Sciatic nerve (tissue), 2 donors: ENCODE measurements around the gene PDE3B. TPM values are rescaled to one million over a fixed set of nuclear protein-coding genes. Genes with fewer than 3 reads are reported as not detected.
"Not testable (repeated sequence)": the region's sequence is repeated elsewhere in the genome, so short reads cannot be mapped to it uniquely, and the experiment has no call there.

Source experiments
- ATAC-seq: fragments of 200-7000 bp; cut with Tn5 transposase; one replicate; pipeline ENCODE4 v1.9.1; 2020; ENCODE audit warnings: mild to moderate bottlenecking, moderate library complexity
- DNase-seq: peaks from one replicate; pipeline ENCODE4 v3.0.0-alpha.2; 2020; ENCODE audit warnings: low spot score
- intact Hi-C: fragments of 100-400 bp; cut with DNase I; formaldehyde crosslinking; loops from one replicate; pipeline ENCODE4 v1.14.2; 2022
- total RNA-seq: library from RNA; stranded (reverse); fragmentation: NEBNext Ultra II Directional; extraction: Animal tissue kit (Norgen Biotek cat#: 25700); gene quantifications from one replicate; pipeline ENCODE4 v1.2.1, GENCODE V29; 2021
- donor health status: DM: no; HTN: no; CAD: no.
- donor health status: DM: no; HTN: no; CAD: no.

PDE3B gene
- total RNA-seq, 1 donor from 2014 or later: 7.8 TPM

DNA sequence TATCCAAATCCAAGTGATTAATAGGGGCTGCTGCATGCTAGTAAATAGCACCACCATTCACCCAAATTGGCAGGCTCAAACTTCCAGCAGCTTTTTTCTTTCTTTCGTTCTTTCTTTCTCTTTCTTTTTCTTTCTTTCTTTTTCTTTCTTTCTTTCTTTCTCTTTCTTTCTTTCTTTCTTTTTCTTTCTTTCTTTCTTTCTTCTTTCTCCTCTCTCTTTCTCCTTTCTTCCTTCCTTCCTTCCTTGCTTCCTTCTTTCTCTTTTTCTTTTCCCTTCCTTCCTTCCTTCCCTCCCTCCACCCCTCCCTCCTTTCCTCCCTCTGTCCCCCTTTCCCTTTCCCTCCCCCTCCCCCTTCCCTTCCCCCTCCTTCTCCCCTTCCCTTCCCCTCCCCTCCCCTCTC, 81.5 kb downstream of the PDE3B start:
- ATAC-seq: no peak
- intact Hi-C loops: no loop called here
- no peak for DNase-seq

DNA sequence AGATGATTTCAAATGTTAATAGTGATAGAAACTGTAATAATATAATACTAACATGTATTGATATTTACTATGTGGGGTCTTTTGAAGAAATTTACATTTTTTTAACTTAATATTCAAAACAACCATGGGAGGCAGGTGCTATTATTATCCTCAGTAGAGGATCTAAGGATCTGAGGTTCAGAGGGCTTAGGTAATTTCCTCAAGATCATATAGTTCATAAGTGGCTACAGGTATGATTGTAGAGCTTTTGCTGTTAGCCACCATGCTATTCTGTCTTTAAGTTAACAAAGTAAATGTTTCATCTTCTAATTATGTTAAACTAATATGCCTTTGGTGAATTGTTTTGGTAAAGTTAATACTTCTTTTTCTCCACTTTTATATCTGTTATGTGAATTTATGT, 83.6 kb downstream of the PDE3B start:
- intact Hi-C loops: no loop called here
- DNase-seq (no peak), ATAC-seq (no peak)

DNA sequence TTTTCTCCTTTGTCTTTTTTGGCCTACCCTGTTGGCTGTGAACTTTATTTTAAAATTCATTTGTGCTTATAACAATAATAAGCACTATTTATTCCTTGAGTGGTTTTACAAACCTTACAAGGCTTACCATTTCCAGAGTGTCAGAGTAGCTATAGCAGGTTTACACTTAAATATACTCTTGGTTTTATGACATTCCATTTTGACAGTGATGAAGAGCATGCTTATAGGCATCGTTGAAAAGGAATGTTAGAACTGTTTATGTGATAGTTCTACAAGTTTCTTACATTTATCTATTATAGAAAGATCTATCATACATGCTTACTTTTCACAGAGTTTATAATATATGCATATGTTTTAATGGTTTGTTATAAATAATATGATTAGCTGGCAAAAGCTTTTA, 84.1 kb downstream of the PDE3B start:
- no peak for ATAC-seq

DNA sequence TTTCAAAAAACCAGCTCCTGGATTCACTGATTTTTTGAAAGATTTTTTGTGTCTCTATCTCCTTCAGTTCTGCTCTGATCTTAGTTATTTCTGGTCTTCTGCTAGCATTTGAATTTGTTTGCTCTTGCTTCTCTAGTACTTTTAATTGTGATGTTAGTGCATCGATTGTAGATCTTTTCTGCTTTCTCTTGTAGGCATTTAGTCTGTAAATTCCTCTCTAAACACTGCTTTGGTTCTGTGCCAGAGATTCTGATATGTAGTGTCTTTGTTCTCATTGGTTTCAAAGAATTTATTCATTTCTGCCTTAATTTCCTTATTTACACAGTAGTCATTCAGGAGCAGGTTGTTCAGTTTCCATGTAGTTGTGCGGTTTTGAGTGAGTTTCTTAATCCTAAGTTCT, 96.9 kb downstream of the PDE3B start:
- ATAC-seq, DNase-seq, intact Hi-C loops: not testable (repeated sequence)

More for the DNA sequence above, 84.1 kb downstream of the PDE3B start:
- intact Hi-C loops: no loop called here
- no peak for DNase-seq

DNA sequence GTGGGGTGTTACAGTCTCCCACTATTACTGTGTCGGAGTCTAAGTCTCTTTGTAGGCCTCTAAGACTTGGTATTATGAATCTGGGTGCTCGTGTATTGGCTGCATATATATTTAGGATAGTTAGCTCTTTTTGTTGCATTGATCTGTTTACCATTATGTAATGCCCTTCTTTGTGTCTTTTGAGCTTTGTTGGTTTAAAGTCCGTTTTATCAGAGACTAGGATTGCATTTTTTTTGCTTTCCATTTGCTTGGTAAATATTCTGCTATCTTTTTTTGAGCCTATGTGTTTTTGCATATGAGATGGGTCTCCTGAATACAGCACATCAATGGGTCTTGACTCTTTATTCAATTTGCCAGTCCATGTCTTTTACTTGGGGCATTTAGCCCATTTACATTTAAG, 97.6 kb downstream of the PDE3B start:
- no peak for ATAC-seq
- DNase-seq: no peak
- intact Hi-C loops: no loop called here

DNA sequence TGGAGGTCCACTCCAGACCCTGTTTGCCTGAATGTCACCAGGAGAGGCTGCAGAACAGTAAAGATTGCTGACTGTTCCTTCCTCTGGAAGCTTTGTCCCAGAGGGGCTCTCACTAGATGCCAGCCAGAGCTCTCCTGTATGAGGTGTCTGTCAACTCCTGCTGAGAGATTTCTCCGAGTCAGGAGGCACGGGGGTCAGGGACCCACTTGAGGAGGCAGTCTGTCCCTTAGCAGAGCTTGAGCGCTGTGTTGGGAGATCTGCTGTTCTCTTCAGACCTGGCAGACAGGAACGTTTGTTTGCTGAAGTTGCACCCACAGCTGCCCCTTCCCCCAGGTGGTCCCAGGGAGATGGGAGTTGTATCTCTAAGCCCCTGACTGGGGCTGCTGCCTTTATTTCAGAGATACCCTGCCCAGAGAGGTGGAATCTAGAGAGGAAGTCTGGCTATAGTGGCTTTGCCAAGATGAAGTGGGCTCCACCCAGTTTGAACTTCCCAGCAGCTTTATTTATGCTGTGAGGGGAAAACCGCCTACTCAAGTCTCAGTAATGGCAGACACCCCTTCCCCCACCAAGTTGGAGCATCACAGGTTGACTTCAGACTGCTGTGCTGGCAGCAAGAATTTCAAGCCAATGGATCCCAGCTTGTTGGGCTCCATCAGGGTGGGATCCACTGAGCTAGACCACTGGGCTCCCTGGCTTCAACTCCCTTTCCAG, 99.4 kb downstream of the PDE3B start:
- no peak for DNase-seq
- intact Hi-C loops: no loop called here
- ATAC-seq: no peak

DNA sequence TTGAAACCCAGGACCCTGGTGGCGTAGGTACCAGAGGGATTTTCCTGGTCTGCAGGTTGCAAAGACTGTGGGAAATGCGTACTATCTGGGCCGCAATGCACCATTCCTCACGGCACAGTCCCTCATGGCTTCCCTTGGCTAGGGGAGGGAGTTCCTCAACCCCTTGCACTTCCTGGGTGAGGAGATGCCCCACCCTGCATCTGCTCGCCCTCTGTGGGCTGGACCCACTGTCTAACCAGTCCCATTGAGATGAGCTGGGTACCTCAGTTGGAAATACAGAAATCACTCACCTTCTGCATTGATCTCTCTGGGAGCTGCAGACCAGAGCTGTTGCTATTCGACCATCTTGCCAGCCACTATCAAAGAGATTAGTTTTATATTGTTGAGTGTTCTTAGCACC, 100.1 kb downstream of the PDE3B start:
- DNase-seq, intact Hi-C loops, ATAC-seq: not testable (repeated sequence)

DNA sequence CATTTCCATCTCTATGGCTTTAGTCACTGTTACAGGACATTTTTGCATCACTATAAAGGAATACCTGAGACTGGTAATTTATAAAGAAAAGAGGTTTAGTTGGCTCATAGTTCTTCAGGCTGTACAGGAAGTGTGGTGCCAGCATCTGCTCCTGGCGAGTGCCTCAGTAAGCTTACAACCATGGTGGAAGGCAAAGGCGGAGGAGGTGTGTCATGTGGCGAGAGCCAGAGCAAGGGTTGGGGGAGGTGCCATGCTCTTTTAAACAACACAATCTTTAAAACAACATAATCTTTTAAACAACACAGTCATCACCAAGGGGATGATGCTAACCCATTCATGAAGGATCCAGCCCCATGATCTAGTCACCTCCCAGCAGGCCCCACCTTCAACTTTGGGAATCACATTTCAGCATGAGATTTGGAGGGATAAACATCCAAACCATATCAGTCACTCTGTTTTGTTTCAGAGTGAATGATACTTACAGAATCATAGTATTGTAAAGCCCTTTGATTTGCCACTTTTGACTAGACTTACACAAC, 103.3 kb downstream of the PDE3B start:
- no peak for ATAC-seq
- intact Hi-C loops: no loop called here
- no peak for DNase-seq

DNA sequence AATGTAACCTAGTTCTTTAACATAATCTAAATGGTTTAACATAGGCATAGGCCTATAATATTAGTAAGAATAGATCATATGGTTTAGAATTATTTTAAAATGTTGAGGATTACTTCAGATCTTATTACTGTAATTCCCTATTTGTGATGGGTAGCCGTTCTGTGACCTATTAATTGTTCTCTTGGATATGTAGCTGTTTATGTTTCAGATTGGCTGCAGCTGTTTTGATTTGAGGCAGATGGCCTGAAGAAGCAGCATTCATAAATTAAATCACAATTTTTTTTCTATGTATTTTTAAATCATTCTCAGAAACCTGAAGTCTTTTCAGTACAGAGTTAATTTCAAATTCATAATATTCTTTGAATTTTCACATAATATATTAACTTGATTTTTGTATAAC, 104.5 kb downstream of the PDE3B start:
- ATAC-seq: no peak
- DNase-seq: no peak
- intact Hi-C loops: no loop called here

DNA sequence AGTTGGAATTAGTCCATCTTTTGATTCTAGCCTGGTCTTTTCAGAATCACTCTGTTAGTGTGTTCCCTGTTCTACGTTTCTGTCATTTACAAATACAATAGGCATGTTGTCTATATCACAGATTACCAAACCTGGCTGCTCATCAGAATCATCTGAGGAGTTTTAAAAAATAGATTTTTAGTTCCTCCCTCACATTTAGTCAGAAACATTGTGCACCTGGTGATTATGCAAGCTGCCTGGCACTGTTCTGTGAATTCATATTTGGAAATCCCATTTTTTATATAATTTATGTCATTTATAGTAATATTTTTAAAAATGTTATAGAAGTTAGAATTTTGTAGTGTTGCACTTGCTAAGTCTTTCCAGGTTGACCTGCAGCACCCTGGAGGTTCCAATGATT, 107.3 kb downstream of the PDE3B start:
- ATAC-seq: no peak
- no peak for DNase-seq
- intact Hi-C loops: no loop called here

DNA sequence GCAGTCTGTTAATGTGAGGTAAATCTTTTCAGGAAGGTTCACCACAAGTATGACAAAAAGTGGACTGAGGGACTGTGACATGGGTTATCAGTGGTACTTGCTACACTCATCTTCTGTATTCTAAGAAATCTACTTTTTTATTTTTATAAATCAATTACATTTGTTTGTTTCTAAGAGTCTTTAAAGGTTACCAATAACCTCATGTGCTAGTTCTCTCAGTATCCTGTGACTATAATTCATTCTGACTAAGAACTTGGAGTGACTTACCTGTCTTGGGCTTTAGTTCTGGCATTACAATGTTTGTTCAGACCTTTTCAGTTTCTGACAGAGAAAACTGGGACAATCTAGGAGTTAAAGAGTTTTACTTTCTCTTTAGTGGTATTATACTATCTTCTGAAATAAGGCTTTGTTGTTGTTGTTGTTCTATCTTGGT, 108.4 kb downstream of the PDE3B start:
- DNase-seq: no peak
- intact Hi-C loops: no loop called here
- ATAC-seq: no peak

DNA sequence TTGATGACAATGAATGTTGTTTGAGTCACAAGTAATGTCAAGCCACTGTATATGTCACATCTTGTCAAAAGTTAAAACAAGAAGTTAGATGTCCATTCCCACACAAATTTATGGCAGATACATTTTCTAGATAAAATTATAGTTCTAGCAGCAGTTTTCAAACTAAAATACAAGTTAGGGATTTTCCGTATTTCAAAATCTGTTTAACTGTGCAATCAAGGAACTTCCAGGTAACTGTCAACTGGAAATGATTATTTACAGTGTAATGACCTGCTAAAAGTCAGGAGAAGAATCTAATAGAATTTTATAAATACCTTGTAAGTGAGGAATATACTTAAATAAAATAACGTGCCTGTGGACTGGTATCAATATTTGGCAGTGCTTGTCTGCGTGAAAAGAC, 111.5 kb downstream of the PDE3B start:
- no peak for ATAC-seq
- intact Hi-C loops: no loop called here
- no peak for DNase-seq

DNA sequence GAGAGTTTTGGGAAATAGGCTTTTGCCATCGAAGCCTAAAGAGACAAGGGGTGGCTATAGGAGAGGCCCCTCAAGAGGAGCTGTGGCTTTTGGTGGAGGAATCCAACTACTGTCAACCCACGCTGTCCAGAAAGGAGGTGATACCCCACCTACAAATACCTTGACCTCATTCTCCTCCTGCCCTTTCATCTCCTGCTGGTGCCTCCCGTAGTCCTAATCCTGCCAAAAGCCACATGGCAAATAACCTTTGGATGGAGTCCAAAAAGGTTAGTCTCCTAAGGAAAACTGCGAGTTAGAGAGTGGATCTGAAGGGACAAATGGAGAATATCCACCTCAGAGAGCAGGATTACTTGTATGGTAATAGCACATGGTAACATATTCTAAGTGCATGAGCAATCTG, 112.7 kb downstream of the PDE3B start:
- DNase-seq (no peak), ATAC-seq (no peak)
- intact Hi-C loops: no loop called here

DNA sequence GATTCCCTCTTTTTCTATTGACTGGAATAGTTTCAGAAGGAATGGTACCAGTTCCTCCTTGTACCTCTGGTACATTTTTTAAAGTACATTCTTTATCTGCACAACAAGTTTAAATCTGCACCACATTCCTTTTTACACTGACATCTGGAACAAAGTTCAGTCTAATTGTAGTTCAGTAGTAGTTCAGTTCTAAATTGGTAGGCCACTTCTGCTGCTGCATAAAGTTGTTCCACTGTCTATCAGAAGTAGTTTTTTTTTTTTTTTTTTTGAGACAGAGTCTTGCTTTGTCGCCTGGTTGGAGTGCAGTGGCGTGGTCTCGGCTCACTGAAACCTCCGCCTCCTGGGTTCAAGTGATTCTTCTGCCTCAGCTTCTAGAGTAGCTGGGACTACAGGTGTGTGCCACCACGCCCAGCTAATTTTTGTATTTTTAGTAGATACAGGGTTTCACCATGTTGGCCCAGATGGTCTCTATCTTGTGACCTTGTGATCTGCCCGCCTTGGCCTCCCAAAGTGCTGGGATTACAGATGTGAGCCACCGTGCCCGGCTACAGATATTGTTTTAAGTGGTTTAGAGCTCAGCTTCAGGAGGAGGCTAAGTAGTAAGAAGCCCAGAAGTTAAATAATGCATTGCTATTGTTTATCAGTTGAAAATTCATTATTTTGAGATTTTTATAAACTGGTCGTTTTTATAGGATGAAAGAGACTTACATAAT, 115.9 kb downstream of the PDE3B start:
- DNase-seq, intact Hi-C loops, ATAC-seq: not testable (repeated sequence)

DNA sequence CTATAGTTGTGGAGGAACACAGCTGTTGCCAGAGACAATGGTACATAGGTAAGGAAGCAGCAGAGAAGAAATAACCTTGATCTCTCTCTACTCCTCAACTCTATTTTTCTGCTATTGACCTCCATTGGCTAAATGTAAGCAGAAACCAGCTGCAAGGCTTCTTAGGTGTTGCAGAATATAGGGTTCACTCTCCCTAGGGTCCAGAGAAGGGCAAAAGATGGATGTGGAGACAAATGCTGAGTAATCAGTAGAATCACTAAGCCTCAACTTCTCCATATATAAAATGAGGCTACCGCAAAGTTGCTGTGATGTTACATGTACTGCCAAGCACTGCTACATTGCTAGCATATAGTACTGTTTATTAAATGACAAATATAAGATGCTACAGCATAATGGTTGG, 120.6 kb downstream of the PDE3B start:
- intact Hi-C loops: no loop called here

DNA sequence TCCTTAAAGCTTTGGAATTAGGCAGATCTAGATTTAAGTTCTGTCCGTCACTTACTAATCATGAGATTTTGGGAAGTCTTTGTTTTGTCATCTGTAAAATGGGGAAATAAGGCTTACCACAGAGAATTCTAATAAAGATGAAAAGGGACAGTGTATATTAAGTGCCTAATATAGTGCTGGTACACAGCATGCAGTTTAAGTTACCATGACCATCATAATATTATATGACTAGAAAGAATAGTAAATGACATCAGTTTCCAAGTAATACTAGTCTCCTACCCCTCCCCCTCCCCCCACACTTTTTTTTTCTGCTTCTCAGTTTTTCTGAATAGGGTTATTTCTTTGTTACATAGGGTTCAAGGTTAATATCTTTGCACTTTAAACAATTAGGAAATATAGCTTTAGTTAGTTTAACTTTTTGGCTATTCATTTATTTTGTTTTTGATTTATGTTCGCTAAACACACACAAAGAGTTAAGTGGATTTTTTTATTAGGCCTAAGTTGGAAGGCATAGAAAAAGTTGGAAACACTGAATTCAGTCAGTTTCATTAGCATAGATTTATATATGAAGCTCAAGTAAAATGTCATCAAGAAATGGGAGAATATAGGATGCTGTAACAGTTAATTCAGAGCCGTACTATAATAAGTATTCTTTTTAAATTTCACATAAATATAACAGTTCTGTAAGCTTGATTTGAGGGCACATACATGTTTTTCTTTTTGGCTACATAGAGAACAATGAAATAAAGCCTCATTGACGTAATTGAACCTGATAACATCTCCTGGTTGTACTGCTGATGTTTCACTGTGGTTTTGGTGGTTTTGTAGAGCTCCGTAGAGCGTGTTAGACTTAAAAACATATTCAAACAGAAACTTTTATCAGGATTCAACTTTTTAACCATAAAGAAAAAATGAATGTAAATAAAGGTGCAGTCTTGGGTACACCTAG, 121.2 kb downstream of the PDE3B start:
- DNase-seq (no peak), ATAC-seq (no peak)
- intact Hi-C loops: no loop called here

More for the DNA sequence above, 120.6 kb downstream of the PDE3B start:
- no peak for DNase-seq
- no peak for ATAC-seq

DNA sequence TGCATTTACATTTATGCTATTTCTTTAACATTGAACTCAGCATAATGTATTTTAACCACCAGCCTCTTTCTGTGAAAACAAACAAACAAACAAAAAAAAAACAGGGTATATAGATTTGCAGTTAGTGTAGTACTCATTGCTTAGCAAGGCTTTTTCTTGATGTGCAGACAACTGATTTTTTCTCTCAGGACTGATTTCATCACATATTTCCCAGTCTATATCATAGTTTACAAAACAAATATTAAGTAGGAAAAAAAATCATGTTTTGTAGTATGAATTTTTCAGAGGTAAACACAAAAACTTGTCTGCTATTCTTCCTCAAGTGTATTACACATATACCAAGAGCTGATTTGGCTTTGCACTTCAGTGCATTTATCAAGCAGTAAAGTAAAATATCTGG, 123.0 kb downstream of the PDE3B start:
- no peak for ATAC-seq
- intact Hi-C loops: no loop called here
- DNase-seq: no peak

DNA sequence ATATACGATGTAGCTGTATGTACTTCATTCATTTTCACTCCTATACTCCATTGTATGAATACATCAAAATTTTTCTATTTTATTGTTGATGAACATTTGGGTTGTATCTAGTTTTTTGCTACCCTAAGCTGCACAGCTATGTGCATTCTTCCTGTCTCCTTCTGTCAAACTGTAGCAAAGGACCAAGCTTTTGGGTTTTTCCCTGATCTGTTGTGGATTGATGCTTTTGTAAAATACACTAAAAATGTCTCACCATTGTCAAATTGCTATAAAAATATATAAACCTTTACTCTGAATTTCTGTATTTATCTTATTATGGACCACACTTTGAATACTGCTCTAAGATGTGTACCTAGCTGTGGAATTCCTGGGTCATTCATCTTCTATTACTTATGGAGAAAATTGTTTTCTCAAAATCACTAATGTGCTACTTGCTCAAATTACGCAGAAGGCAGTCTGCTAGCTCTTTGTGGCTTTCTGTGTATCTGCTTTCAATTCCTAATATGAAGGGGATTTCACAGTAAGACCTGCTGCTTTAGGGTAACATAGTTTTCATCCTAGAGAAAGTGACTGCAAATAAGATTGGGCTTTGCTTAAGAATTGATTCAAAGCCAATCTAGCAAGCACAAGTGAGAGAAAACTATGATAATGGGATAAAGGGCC, 125.1 kb downstream of the PDE3B start:
- intact Hi-C loops: no loop called here
- DNase-seq: no peak
- no peak for ATAC-seq

DNA sequence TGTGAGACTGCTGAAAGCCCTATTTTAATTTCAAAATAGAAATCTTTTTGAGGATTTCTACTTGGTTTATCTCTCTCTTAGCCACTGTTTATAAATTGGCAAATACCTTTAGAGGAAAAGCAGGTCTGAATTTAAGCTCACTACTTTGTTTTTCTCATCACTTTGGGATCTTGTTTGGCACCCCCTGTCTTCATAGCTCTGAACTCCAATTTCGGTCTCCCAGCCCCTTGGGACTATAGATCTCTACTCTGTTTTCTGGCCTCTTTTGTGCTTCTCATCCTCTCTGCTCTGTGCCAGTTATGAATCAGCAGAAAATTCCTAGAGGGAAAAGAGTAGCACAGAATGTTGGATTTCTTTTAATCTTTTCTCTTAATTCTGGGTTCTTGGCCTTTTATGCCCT, 130.2 kb downstream of the PDE3B start:
- ATAC-seq: no peak
- intact Hi-C loops: no loop called here
- no peak for DNase-seq
